Activated T-cell treated with anti-CD3 and anti-CD28 coated beads for 1 hour (primary cell): ENCODE data around the gene SREK1IP1.
"Not testable (repeated sequence)": the region's sequence is repeated elsewhere in the genome, so short reads cannot be mapped to it uniquely, and the experiment has no call there.

Source experiments
- DNase-seq: peaks from one replicate; pipeline ENCODE4 v3.0.0-alpha.2; 2020; ENCODE audit warnings: low read depth

The SREK1IP1 gene

DNA sequence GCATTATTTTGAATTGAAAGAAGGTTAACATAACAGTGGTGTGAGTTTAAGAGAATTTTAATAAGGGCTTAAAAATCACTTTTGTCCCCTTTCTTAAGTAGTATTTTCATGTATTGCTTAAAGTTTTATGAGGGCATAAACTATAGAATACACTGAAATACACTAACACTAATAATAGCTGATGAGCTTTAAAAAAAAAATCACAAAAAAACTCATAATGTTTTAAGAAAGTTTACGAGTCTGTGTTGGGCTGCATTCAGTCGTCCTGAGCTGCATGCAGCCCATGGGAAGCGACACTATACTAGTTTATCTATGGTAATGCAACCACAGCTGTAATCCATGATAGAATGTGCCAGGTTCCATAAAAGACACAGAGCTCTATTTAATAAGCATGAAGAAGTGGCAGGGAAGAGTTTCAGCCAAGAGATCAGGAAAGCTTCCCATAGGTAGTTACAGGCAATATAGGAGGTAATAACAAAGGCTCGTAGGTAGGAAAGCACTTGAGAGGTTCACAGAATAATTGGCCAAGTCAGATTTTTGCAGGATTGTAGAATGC lies 4.5 kb downstream of the SREK1IP1 start:
- no peak for DNase-seq

DNA sequence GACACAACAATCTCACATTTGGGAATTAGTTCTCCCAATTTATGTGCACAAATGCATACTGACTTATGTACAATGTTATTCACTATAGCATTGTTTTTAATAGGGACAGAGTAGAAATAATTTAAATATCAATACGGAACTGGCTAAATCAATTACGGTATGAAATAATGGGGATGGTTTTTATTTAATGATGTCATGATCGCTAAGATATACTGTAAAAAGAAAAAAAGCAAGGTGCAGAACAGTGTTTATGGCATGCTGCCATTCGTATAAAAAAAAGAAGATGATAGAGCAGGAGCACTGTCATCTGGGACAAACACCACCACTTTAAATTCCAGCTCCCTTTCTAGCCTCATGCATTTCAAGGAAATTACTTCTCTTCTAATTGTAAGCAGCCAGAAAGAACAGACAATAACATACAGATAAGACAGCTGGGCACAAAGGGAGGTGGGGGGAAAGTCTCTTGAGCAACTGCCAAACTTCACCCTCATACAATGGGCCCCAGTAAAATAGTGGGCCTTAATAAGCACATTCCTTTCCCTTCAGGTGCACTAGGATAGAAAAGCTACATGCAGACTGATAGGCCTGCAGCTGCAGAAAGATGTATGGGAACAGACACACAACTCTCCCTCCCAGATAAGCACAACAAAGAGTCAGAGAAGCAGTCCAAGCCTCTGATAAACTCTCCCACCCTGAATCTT lies 8.4 kb downstream of the SREK1IP1 start:
- DNase-seq: no peak

DNA sequence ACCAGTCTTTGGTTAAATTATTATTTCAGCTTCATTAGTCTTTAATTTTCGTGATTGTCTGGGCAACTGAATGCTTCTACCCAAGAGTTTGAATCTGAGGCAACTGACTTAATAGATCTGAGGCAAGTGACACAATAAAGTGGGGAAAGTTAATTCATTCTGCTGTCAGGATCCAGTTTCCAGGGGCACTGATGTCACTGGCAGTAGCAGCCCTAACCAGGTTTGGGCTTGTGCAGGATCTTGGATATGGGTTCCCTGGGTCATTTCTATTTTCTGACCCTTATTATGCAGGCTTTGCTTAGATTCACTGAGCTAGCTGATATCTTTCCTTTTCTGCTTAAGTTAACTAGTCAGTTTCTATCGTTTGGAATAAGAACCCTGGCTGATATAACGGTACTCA lies 9.6 kb downstream of the SREK1IP1 start:
- no peak for DNase-seq

DNA sequence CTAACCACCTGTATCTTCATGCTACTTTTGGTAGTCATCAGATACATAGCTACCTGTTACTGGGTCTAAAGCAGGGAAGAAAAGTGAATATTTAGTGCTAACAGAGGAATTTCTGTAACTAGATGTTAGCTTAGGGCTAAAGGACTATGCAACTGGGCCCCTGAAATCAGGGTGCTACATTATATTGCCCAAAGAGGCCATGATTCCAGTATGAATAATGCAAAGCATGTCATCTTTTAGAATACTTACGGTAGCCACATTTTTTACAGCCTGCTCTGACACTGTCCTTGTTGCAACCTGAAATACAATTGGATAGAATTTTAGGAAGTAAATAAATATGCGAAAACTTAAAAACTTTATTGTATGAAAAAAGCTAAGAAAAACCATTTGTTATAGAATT lies 14.4 kb downstream of the SREK1IP1 start:
- no peak for DNase-seq

DNA sequence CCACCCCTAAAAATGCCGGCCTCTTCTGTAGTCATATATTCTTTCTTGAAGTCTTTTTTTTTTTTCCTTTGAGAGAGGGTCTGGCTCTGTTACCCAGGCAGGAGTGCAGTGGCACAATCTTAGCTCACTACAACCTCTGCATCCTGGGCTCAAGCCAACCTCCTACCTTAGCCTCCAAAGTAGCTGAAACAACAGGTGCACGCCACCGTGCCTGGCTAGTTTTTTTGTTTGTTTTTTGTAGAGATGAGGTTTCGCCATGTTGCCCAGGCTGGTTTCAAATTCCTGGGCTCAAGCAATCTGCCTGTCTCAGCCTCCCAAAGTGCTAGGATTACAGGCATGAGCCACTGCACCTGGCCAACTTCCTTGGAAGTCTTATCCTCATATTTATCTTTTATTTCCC lies 19.1 kb downstream of the SREK1IP1 start:
- no peak for DNase-seq

DNA sequence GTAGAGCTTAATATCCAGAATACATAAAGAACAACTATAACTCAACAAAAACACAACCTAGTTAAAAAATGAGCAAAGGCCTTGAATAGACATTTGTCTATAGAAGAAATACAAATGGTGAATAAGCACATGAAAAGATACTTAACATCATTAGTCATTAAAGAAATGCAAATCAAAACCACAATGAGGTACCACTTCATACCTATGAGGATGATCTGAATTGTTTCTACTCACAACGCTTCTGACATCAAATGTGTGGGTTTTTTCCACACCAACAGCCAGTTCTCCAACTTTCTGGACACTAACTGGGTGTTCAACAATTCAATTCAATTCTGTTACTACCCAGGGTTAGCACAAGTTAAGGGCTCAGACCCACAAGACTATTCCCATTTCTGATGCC lies 22.0 kb downstream of the SREK1IP1 start:
- DNase-seq: no peak

DNA sequence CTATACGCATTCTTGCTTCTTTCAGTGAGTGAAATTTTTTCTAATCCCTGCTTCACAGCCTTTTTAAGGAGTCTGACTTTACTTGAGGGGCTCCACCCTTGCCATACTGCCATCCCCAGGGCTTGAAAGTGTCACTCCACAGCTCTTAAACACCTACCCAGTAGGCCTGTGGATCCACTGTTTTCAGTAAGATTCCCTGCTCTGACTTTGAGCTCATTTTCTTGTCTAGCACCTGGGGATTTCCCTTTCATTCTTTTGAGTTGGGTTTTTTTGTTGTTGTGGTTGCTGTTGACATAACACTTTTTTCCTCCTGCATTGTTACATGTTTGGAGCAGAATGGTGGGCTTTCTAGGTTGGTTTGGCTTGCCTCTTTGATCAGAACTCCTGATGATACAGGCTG lies 23.6 kb downstream of the SREK1IP1 start:
- DNase-seq: no peak

DNA sequence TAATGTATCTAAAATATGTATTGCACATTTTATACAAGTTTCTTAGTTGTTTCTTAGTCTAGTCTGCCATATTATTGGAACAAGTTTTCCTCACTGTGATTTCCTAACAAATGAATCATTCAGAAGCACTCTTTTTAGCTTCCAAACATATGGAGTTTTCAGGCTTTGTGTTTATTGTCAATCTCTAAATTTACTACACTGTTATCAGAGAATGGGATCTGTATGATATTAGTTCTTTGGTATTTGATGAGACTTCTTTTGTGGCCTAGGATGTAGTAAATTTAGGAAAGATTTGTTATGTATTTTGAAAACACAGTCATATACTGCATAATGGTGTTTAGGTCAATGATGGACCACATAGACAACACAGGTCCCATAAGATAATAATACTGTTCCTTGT lies 25.7 kb downstream of the SREK1IP1 start:
- DNase-seq: no peak

DNA sequence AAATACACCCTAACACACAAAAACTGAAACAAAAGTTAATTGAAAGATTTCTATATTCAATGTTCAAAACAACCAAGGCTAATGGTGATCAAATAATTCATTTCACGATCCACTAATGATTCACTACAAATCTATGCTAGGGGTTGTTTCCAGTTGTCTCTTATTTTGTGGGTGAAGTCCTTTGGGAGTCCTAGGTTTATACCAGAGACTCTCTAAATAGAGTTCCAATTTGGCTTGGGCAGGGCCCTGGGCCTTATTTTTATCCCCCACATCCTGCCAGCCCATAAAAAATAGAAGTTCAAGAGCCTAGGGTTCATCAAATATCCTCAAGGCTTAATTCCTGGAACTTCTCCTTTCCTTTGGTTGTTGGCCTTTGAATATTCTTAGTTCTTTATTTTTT lies 26.1 kb downstream of the SREK1IP1 start:
- DNase-seq: no peak

DNA sequence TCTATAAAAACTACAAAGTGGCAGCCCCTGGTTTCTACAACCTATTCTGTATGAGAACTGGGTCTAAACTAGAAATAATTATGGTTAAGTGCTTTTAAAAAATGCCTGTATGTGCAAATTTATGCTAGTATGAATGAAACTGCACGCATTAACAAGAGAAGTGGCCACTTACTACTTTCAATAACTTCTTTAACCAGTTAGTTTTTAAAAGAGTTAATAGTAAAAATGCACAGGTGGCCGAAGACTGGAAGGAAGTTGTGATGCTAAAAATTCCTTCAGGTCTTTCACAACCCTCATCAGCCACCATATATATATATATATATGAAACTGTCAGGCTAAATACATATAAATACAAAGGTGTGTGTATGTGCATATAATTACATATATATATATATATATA lies 41.3 kb downstream of the SREK1IP1 start:
- DNase-seq: no peak

DNA sequence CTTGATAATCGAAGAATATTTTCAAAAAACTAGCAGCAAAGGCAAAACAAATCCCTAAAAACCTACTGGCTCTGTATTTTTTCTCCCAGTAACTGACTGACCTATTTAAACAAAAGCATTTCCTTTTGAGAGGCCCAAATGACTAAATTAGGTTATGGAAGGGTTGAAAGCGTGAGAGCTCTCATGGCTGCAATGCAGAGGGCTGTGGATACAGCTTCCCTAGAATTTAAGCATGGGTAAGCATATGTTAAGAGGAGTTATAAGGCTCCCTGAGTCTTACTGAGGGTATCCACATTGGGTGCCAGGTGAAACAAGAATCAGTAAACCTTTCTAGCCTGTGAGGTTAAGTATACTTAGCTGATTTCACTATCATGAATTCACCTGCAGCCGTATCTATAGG lies 45.9 kb downstream of the SREK1IP1 start:
- DNase-seq: no peak

DNA sequence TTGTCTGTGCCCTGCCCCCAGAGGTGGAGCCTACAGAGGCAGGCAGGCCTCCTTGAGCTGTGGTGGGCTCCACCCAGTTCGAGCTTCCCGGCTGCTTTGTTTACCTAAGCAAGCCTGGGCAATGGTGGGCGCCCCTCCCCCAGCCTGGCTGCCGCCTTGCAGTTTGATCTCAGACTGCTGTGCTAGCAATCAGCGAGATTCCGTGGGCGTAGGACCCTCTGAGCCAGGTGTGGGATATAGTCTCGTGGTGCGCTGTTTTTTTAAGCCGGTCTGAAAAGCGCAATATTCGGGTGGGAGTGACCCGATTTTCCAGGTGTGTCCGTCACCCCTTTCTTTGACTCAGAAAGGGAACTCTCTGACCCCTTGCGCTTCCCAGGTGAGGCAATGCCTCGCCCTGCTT lies 54.0 kb downstream of the SREK1IP1 start:
- DNase-seq: not testable (repeated sequence)

DNA sequence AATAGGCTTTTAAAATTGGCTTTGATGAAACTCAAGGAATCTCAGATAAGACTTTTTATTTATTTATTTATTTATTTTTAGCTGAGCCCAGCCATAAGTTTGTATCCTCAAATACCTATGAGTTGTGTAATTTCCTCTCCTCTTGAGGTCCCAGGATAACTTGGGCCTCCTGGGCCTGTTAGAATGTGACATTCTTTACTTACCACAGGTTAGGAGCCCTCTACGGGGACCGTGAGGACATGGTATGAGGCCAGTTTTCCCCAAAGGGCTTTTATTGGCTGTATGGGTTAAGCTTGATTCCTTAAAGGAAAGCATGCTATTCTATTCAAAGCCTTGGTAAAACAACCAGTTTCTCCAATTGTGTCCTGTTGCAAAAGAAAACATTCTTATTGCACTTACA lies 61.3 kb downstream of the SREK1IP1 start:
- no peak for DNase-seq

DNA sequence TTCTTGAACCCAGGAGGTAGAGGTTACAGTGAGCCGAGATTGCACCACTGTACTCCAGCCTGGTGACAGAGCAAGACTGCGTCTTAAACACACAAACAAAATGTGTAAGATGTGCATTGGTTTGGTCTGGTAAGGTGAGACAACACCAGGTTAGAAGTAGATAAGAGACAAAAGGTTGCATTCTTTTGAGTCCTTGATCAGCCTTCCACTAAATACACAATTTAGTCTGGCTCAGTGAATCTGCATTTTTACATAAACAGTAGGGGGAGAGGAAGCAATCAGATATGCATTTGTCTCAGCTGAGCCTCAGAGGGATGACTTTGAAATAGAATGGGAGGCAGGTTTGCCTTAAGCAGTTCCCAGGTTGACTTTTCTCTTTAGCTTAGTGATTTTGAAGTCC lies 62.4 kb downstream of the SREK1IP1 start:
- not testable (repeated sequence) for DNase-seq

DNA sequence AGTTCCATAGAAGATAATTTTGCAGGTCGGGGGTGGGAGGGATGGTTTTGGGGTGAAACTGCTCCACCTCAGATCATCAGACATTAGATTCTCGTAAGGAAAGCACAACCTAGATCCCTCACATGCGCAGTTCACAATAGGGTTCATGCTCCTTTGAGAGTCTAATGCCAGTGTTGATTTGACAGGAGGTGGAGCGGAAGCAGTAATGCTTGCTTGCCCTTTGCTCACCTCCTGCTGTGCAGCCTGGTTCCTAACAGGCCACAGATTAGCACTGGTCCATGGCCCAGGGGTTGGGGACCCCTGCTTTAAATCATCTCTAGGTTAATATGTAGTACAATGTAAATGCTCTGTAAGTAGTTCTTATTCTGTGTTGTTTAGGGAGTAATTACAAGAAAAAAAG lies 67.7 kb downstream of the SREK1IP1 start:
- no peak for DNase-seq

DNA sequence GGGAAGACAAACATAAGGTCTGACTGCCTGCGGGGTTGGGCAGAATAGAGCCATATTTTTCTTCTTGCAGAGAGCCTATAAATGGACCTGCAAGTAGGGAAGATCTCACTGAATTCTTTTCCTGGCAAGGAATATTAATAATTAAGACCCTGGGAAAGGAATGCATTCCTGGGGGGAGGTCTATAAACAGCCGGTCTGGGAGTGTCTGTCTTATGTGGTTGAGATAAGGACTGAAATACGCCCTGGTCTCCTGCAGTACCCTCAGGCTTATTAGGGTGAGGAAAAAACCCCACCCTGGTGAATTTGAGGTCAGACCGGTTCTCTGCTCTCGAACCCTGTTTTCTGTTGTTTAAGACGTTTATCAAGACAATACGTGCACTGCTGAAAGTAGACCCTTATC lies 72.1 kb downstream of the SREK1IP1 start:
- DNase-seq: not testable (repeated sequence)

DNA sequence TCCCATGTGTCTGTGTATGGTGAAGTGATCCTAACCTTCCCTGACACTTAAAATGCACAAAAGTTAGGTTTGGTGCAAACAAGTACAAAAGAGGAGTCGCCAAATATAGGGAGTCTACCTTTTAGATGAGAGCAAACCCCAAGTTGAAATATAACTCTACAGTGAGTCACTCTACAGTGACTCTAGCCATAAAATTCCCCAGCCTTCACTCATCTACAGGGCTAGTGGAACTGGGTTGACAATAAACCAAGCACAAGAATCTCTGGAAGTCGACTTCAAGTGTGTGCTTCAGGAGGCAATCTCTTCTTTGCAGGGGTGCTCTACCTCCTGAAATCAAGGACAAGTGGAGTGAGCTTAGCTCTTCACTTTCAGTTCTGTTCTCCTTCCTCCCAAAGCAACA lies 74.9 kb downstream of the SREK1IP1 start:
- DNase-seq: no peak

DNA sequence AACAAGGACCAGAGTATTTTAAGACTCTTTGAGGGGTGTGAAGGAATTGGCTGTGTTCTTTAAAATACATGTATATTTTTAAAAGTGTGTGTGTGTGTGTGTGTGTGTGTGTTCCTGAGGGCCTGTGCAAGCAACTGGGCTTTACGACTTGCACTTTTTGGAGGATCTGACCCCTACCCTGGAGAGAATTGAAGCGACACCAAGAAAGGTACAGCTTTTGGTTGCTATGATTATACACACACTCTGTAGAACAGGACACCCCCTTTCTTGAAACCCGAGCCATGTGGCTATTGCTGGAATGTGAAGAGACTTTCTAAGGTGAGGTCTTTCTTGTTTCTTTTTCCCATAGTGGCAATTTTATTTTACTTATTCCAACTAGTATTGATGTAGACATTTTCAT lies 77.2 kb downstream of the SREK1IP1 start:
- no peak for DNase-seq

DNA sequence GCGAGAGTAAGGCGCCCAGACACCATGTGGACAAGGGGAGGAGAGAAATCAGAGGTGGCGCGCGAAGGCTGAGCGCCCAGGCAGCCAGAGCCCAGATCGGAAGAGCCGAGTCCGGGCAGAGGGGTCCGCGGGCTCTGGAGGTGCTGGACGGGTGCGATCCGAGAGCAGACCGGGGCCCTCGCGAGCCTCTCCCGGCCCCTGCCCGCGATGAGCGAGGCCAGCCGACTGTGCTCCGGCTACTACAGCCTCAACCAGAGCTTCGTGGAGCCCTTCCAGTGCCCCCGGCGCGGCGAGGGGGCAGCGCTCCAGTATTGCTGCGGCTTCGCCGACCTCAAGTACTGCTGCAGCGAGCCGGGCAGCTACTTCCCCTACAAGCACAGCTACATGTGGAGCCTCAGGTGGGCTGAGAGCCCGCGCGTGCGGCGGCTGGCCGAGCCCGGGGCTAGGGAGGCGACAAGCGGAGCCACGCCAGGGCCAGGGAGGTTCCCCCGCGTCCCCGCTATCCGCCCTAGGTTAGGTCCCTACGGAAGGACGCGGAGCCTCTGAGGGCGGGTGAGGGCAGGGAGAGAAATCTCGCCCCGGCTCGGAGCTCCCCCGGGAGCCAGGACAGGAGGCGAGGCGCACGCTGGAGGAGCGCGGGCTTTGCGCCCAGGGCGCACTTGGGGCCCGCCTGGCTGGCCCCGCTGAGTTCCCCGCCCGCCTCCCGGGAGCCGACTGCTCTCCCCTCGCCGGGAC lies 77.9 kb downstream of the SREK1IP1 start, which contains the start of gene SHISAL2B:
SHISAL2B (plus strand) TSS at position 87 of the 735 bp plus-strand sequence; CDS start at position 208, 121 bp downstream.
- no peak for DNase-seq

DNA sequence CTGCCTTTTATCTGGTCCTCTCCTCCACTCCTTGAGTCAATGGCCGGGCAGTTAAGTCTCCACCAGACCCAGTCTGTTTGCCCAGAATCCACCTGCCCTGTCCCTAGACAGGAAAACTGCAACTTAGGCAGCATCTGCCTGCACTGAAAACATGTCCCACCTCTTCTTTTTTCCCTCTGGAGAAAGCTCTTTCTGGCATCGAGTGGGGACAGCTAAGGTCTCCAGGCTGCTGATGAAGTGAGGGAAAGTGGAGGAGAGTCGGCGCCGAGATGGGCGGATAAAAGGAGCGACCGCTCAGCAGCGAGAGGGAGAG lies 78.4 kb downstream of the SREK1IP1 start:
- no peak for DNase-seq

DNA sequence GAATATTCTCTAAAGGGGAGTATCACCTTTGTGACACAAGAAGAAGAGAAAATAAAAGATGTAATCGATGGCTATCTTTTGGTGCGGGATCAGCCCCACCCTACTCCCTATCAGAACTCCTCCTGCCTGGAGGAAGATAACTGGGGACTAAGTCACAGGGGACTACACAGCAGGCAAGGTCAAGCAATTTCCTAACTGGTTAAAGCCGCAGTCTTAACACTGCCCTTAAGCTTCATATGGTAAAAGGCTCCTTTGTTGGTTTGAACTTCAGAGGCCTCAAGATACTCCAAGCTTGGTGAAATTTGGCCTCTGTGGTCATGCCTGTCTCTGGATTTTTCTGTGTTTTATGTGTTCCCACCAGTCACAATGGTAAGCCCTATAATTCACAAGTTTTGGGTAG lies 79.5 kb downstream of the SREK1IP1 start:
- DNase-seq: no peak

DNA sequence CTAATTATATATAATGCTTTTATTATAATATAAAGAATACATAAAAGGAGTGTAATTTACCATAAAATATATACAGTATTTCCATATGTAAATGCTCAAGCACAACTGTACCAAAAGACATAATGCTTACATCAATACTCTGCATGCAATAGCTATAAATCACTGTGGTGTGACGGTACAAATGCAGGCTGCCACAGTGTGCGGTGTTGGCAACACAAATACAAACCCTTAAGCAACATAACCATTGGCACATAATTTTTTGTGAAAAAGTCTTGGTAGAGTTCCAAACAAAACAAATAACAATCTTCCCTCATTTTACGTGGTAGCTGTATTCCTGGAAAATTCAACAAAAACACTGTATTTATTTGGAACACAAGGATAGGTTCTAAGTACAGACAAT lies 80.1 kb downstream of the SREK1IP1 start:
- DNase-seq: no peak

DNA sequence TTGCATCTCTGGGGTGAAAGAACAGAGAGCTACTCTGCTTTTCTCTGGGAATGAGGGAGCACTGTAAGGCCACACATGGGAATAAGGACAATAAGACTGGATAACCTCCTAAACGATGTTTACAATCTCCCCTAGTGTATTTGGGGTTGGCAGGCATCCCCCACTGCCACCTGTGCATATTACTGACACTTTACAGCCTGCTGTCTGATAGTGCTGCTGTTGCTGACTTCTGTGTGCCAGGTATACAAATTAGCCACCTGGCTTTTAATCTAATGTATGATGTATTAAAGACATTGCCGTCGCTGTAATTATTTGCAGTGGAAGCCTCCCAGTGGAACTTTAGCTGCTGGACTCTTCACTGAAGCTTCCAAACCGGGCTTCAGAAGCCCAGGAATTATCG lies 82.6 kb downstream of the SREK1IP1 start:
- no peak for DNase-seq

DNA sequence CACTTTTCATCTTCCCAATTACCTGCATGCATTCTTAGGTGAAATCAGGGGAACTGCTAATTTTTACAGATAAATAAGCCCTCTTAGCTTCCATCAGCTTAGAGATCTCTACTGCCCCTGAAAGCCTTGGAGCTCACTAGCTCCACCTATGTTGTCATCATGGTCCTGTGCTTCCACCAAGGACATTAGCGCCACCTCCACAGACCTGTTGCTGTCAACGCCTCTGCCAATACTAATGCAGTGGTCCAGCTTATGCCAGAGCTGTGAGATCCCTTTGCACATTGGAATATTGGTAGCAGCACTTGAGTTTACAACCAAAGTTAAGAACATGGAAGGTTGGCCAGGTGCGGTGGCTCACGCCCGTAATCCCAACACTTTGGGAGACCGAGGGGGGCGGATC lies 85.9 kb downstream of the SREK1IP1 start:
- no peak for DNase-seq
